ENCODE results near the gene OR7C2.

The OR7C2 gene

DNA sequence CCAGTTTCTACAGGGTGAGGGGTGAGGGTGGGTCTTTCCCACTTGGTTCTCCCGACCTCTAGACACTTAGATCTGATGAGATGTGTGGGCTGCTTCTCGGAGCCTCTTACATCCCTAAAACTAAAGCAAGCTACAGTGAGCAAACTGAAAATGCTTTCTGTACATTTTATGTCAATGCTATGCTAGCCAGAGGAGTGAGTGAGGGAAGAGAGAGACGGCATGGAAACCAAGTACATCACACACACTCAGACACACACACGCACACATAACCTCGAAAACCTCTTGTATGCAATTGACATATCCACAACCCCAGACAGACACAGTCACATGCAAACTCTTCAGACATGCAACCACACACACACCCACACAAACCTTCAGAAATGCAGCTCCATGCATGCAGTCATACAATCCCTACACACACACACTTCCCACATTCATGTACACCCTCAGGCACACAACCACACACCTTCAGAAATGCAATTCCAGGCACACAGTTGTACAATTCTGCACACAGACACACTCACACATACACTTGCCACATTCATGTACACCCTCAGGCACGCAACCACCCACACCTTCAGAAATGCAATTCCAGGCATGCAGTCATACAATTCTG, 37.0 kb downstream of the OR7C2 start (continued):
- TF ChIP-seq, protein P1, sequence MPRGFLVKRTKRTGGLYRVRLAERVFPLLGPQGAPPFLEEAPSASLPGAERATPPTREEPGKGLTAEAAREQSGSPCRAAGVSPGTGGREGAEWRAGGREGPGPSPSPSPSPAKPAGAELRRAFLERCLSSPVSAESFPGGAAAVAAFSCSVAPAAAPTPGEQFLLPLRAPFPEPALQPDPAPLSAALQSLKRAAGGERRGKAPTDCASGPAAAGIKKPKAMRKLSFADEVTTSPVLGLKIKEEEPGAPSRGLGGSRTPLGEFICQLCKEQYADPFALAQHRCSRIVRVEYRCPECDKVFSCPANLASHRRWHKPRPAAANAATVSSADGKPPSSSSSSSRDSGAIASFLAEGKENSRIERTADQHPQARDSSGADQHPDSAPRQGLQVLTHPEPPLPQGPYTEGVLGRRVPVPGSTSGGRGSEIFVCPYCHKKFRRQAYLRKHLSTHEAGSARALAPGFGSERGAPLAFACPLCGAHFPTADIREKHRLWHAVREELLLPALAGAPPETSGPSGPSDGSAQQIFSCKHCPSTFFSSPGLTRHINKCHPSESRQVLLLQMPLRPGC (tag by site-specific recombination; IDR thresholded peaks at IDR 0.05), result no peak
- TF ChIP-seq, protein P2, sequence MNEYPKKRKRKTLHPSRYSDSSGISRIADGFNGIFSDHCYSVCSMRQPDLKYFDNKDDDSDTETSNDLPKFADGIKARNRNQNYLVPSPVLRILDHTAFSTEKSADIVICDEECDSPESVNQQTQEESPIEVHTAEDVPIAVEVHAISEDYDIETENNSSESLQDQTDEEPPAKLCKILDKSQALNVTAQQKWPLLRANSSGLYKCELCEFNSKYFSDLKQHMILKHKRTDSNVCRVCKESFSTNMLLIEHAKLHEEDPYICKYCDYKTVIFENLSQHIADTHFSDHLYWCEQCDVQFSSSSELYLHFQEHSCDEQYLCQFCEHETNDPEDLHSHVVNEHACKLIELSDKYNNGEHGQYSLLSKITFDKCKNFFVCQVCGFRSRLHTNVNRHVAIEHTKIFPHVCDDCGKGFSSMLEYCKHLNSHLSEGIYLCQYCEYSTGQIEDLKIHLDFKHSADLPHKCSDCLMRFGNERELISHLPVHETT (tag by site-specific recombination; IDR thresholded peaks at IDR 0.05), result no peak
- TF ChIP-seq ZNF2 (tag by site-specific recombination; IDR thresholded peaks at IDR 0.05) (no peak), SP7 (tag by site-specific recombination; IDR thresholded peaks at IDR 0.05) (no peak), ZNF133 (tag by site-specific recombination; IDR thresholded peaks at IDR 0.05) (no peak), MEIS1 (CRISPR knock-in tag; IDR thresholded peaks at IDR 0.05; ENCODE audit: borderline replicate concordance) (no peak), EGR2 (tag by site-specific recombination; IDR thresholded peaks at IDR 0.05; ENCODE audit: low read depth) (peak; percentile 92), ZNF37A (tag by site-specific recombination; IDR thresholded peaks at IDR 0.05) (no peak), YY2 (tag by site-specific recombination; IDR thresholded peaks at IDR 0.05) (peak; percentile 17; the same call in 1 of the 2 replicates), ZNF132 (tag by site-specific recombination; IDR thresholded peaks at IDR 0.05; ENCODE audit: borderline replicate concordance) (no peak), ZNF501 (tag by site-specific recombination; IDR thresholded peaks at IDR 0.05) (no peak)
- TF ChIP-seq, protein P3, sequence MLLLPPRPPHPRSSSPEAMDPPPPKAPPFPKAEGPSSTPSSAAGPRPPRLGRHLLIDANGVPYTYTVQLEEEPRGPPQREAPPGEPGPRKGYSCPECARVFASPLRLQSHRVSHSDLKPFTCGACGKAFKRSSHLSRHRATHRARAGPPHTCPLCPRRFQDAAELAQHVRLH (tag by site-specific recombination; IDR thresholded peaks at IDR 0.05), result no peak
- TF ChIP-seq, protein P4, sequence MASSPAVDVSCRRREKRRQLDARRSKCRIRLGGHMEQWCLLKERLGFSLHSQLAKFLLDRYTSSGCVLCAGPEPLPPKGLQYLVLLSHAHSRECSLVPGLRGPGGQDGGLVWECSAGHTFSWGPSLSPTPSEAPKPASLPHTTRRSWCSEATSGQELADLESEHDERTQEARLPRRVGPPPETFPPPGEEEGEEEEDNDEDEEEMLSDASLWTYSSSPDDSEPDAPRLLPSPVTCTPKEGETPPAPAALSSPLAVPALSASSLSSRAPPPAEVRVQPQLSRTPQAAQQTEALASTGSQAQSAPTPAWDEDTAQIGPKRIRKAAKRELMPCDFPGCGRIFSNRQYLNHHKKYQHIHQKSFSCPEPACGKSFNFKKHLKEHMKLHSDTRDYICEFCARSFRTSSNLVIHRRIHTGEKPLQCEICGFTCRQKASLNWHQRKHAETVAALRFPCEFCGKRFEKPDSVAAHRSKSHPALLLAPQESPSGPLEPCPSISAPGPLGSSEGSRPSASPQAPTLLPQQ (tag by site-specific recombination; IDR thresholded peaks at IDR 0.05), result no peak
- TF ChIP-seq, protein P5, sequence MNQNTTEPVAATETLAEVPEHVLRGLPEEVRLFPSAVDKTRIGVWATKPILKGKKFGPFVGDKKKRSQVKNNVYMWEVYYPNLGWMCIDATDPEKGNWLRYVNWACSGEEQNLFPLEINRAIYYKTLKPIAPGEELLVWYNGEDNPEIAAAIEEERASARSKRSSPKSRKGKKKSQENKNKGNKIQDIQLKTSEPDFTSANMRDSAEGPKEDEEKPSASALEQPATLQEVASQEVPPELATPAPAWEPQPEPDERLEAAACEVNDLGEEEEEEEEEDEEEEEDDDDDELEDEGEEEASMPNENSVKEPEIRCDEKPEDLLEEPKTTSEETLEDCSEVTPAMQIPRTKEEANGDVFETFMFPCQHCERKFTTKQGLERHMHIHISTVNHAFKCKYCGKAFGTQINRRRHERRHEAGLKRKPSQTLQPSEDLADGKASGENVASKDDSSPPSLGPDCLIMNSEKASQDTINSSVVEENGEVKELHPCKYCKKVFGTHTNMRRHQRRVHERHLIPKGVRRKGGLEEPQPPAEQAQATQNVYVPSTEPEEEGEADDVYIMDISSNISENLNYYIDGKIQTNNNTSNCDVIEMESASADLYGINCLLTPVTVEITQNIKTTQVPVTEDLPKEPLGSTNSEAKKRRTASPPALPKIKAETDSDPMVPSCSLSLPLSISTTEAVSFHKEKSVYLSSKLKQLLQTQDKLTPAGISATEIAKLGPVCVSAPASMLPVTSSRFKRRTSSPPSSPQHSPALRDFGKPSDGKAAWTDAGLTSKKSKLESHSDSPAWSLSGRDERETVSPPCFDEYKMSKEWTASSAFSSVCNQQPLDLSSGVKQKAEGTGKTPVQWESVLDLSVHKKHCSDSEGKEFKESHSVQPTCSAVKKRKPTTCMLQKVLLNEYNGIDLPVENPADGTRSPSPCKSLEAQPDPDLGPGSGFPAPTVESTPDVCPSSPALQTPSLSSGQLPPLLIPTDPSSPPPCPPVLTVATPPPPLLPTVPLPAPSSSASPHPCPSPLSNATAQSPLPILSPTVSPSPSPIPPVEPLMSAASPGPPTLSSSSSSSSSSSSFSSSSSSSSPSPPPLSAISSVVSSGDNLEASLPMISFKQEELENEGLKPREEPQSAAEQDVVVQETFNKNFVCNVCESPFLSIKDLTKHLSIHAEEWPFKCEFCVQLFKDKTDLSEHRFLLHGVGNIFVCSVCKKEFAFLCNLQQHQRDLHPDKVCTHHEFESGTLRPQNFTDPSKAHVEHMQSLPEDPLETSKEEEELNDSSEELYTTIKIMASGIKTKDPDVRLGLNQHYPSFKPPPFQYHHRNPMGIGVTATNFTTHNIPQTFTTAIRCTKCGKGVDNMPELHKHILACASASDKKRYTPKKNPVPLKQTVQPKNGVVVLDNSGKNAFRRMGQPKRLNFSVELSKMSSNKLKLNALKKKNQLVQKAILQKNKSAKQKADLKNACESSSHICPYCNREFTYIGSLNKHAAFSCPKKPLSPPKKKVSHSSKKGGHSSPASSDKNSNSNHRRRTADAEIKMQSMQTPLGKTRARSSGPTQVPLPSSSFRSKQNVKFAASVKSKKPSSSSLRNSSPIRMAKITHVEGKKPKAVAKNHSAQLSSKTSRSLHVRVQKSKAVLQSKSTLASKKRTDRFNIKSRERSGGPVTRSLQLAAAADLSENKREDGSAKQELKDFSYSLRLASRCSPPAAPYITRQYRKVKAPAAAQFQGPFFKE (tag by site-specific recombination; IDR thresholded peaks at IDR 0.05; ENCODE audit: borderline replicate concordance), result no peak
- TF ChIP-seq, protein P6, sequence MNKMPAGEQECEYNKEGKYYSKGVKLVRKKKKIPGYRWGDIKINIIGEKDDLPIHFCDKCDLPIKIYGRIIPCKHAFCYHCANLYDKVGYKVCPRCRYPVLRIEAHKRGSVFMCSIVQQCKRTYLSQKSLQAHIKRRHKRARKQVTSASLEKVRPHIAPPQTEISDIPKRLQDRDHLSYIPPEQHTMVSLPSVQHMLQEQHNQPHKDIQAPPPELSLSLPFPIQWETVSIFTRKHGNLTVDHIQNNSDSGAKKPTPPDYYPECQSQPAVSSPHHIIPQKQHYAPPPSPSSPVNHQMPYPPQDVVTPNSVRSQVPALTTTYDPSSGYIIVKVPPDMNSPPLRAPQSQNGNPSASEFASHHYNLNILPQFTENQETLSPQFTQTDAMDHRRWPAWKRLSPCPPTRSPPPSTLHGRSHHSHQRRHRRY (tag by site-specific recombination; IDR thresholded peaks at IDR 0.05), result no peak
